ENCODE data around the gene KDM6B.

The KDM6B gene

DNA sequence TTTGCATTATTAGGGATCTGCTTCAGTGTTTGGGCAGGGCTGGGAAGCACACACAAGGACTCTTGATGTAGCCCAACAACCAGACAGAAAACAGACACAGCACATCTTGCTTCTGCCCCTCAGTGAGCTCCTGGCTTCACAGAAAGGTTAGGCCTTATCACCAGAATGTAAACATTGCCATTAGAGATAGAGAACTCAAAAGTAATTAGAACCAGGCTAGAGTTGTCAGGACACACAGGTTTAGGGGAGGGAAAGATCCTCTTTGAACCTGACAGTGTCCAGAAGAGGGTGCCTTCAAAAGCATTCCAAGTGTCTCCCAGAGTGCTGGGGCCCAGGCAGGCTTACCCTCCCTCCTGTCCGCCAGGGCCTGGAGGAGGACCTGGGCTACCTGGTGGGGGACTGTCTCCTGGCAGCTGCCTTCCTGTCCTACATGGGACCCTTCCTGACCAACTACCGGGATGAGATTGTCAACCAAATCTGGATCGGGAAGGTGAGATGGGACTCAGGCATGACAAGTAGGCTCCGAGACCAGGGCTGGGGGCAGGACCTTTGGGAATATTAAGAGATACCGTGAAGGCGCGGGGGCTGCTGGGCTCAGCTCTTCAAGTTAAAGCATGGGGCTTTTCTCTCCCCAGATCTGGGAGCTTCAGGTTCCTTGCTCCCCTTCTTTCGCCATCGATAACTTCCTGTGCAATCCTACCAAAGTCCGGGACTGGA is 16.9 kb upstream of the KDM6B start:
- no peaks in the 10 kb centered on the region for H4K20me1 ChIP-seq (ENCODE audit: insufficient read depth, low read length)
- H2AFZ ChIP-seq (ENCODE audit: low read depth, low read length) = no peak overlapping the region
- no peak overlapping the region for H3K4me2 ChIP-seq (ENCODE audit: low read length)
- H3K9ac ChIP-seq (ENCODE audit: low read length) = no peak overlapping the region
- no peak overlapping the region for H3K27ac ChIP-seq (ENCODE audit: low read length)
- H3K36me3 ChIP-seq (replicated peaks; ENCODE audit: low read depth, low read length) = no peaks in the 10 kb centered on the region
- H3K27me3 ChIP-seq (ENCODE audit: low read depth, low read length) = no peaks in the 10 kb centered on the region
- no peaks in the 10 kb centered on the region for H3K9me3 ChIP-seq (ENCODE audit: insufficient read depth, low read length)
- no peak overlapping the region for H3K4me3 ChIP-seq (ENCODE audit: low read length)
- H3K4me1 ChIP-seq (ENCODE audit: low read length) = no peaks in the 10 kb centered on the region
- TF ChIP-seq EZH2phosphoT487 (IDR thresholded peaks at IDR 0.05; ENCODE audit: low read depth) = no peak
- TF ChIP-seq, protein P1, sequence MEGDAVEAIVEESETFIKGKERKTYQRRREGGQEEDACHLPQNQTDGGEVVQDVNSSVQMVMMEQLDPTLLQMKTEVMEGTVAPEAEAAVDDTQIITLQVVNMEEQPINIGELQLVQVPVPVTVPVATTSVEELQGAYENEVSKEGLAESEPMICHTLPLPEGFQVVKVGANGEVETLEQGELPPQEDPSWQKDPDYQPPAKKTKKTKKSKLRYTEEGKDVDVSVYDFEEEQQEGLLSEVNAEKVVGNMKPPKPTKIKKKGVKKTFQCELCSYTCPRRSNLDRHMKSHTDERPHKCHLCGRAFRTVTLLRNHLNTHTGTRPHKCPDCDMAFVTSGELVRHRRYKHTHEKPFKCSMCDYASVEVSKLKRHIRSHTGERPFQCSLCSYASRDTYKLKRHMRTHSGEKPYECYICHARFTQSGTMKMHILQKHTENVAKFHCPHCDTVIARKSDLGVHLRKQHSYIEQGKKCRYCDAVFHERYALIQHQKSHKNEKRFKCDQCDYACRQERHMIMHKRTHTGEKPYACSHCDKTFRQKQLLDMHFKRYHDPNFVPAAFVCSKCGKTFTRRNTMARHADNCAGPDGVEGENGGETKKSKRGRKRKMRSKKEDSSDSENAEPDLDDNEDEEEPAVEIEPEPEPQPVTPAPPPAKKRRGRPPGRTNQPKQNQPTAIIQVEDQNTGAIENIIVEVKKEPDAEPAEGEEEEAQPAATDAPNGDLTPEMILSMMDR (IDR thresholded peaks at IDR 0.05; ENCODE audit: low read depth, low read length) = no peak
- H3K79me2 ChIP-seq (ENCODE audit: low read length) = no peaks in the 10 kb centered on the region

GRCh38 chr17:7817643-7817964 is 16.4 kb upstream of the KDM6B start:
- H2AFZ ChIP-seq (ENCODE audit: low read depth, low read length) = no peak overlapping the region
- no peak for TF ChIP-seq EZH2phosphoT487 (IDR thresholded peaks at IDR 0.05; ENCODE audit: low read depth)
- TF ChIP-seq, protein P1 (IDR thresholded peaks at IDR 0.05; ENCODE audit: low read depth, low read length) = no peak
- H3K79me2 ChIP-seq (ENCODE audit: low read length) = no peaks in the 10 kb centered on the region
- H3K9me3 ChIP-seq (ENCODE audit: insufficient read depth, low read length) = no peaks in the 10 kb centered on the region
- no peak overlapping the region for H3K9ac ChIP-seq (ENCODE audit: low read length)
- H3K4me2 ChIP-seq (ENCODE audit: low read length) = no peak overlapping the region
- no peak overlapping the region for H3K4me3 ChIP-seq (ENCODE audit: low read length)
- H3K27ac ChIP-seq (ENCODE audit: low read length) = no peak overlapping the region
- no peaks in the 10 kb centered on the region for H3K36me3 ChIP-seq (replicated peaks; ENCODE audit: low read depth, low read length)
- H3K4me1 ChIP-seq (ENCODE audit: low read length) = no peaks in the 10 kb centered on the region
- no peaks in the 10 kb centered on the region for H3K27me3 ChIP-seq (ENCODE audit: low read depth, low read length)
- no peaks in the 10 kb centered on the region for H4K20me1 ChIP-seq (ENCODE audit: insufficient read depth, low read length)

GRCh38 chr17:7818026-7818425 is 16.0 kb upstream of the KDM6B start:
- Histone ChIP-seq H3K4me1 (ENCODE audit: low read length) (no peaks in the 10 kb centered on the region), H4K20me1 (ENCODE audit: insufficient read depth, low read length) (no peaks in the 10 kb centered on the region), H3K27me3 (ENCODE audit: low read depth, low read length) (no peaks in the 10 kb centered on the region), H3K27ac (ENCODE audit: low read length) (no peak overlapping the region), H3K36me3 (replicated peaks; ENCODE audit: low read depth, low read length) (no peaks in the 10 kb centered on the region), H3K9ac (ENCODE audit: low read length) (no peak overlapping the region), H3K79me2 (ENCODE audit: low read length) (no peaks in the 10 kb centered on the region), H3K4me2 (ENCODE audit: low read length) (no peak overlapping the region), H2AFZ (ENCODE audit: low read depth, low read length) (no peak overlapping the region), H3K9me3 (ENCODE audit: insufficient read depth, low read length) (no peaks in the 10 kb centered on the region), H3K4me3 (ENCODE audit: low read length) (no peak overlapping the region)
- no peak for TF ChIP-seq EZH2phosphoT487 (IDR thresholded peaks at IDR 0.05; ENCODE audit: low read depth)
- TF ChIP-seq, protein P1 (IDR thresholded peaks at IDR 0.05; ENCODE audit: low read depth, low read length) = no peak

DNA sequence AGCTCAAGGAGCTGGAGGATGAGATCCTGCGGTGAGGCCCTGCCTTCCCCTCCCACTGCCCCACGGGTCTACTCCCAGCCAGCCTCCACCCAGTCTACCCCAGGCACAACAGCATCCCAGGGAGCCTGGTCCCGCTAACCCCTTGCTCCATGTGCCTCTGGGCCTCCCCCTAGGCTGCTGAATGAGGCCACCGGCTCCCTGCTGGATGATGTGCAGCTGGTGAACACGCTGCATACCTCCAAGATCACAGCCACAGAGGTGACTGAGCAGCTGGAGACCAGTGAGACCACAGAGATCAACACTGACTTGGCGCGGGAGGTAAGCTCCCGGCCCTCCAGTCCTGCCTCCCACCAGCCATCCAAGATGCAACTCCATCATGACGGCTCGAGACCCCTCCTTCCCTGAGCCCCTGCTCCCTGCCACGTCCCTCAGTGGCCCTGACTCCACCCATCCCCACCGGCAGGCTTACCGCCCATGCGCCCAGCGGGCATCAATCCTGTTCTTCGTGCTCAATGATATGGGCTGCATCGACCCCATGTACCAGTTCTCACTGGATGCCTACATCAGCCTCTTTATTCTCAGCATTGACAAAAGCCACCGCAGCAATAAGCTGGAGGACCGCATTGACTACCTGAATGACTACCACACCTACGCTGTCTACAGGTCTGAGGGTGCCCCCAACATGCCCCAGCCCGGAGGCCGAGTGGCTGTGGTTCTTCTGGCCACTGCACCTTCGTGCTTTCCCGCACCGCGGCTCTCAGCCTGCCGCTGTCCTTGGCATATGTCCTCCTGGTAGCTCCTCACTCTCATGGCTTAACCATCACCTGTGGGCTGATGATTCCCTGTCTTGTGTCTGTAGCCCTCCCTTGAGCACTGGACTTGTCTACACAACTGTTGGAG is 15.0 kb upstream of the KDM6B start:
- no peaks in the 10 kb centered on the region for H3K9me3 ChIP-seq (ENCODE audit: insufficient read depth, low read length)
- no peaks in the 10 kb centered on the region for H3K79me2 ChIP-seq (ENCODE audit: low read length)
- H3K36me3 ChIP-seq (replicated peaks; ENCODE audit: low read depth, low read length) = no peaks in the 10 kb centered on the region
- H3K4me2 ChIP-seq (ENCODE audit: low read length) = no peak overlapping the region
- H3K27me3 ChIP-seq (ENCODE audit: low read depth, low read length) = no peaks in the 10 kb centered on the region
- H3K4me3 ChIP-seq (ENCODE audit: low read length) = no peak overlapping the region
- TF ChIP-seq EZH2phosphoT487 (IDR thresholded peaks at IDR 0.05; ENCODE audit: low read depth) = no peak
- TF ChIP-seq, protein P1 (IDR thresholded peaks at IDR 0.05; ENCODE audit: low read depth, low read length) = no peak
- H3K27ac ChIP-seq (ENCODE audit: low read length) = no peak overlapping the region
- H3K4me1 ChIP-seq (ENCODE audit: low read length) = no peaks in the 10 kb centered on the region
- H2AFZ ChIP-seq (ENCODE audit: low read depth, low read length) = no peak overlapping the region
- H4K20me1 ChIP-seq (ENCODE audit: insufficient read depth, low read length) = no peaks in the 10 kb centered on the region
- no peak overlapping the region for H3K9ac ChIP-seq (ENCODE audit: low read length)
